Stimulated activated CD8-positive, alpha-beta memory T cell treated with anti-CD3 and anti-CD28 coated beads, Interleukin-15, amount 100 ng/mL, for 24 hours (primary cell): ENCODE results near the gene ANGPTL7.

Experiments
- DNase-seq: peaks from one replicate; pipeline ENCODE4 v3.0.0-alpha.2; 2020; ENCODE audit warnings: low read depth

Gene ANGPTL7

GRCh38 chr1:11204396-11205190, 15.4 kb downstream of the ANGPTL7 start:
- no peak for DNase-seq

GRCh38 chr1:11207898-11208611, 18.9 kb downstream of the ANGPTL7 start:
- DNase-seq: no peak

GRCh38 chr1:11211461-11211860, 22.3 kb downstream of the ANGPTL7 start:
- DNase-seq: no peak

GRCh38 chr1:11211925-11212587, 22.9 kb downstream of the ANGPTL7 start:
- DNase-seq: no peak

- no peak for DNase-seq
These were observed 25.7 kb downstream of the ANGPTL7 start for GRCh38 chr1:11214698-11215380.

- no peak for DNase-seq
These were observed 26.3 kb downstream of the ANGPTL7 start for GRCh38 chr1:11215381-11216005.

- DNase-seq: no peak
These were observed 26.9 kb downstream of the ANGPTL7 start for GRCh38 chr1:11216074-11216473.

GRCh38 chr1:11227106-11228077, 38.2 kb downstream of the ANGPTL7 start:
- DNase-seq: no peak

GRCh38 chr1:11229203-11229602, 40.0 kb downstream of the ANGPTL7 start:
- DNase-seq: no peak

GRCh38 chr1:11233208-11233607, 44.1 kb downstream of the ANGPTL7 start:
- no peak for DNase-seq

- no peak for DNase-seq
These were observed 48.2 kb downstream of the ANGPTL7 start for GRCh38 chr1:11237356-11237755.

GRCh38 chr1:11238311-11238710, 49.2 kb downstream of the ANGPTL7 start:
- DNase-seq: no peak

- no peak for DNase-seq
These were observed 56.1 kb downstream of the ANGPTL7 start for GRCh38 chr1:11245248-11245647.
